ENCODE measurements around the gene TEX14.
"Not testable (repeated sequence)": the region's sequence is repeated elsewhere in the genome, so short reads cannot be mapped to it uniquely, and the experiment has no call there.

TEX14 gene

DNA sequence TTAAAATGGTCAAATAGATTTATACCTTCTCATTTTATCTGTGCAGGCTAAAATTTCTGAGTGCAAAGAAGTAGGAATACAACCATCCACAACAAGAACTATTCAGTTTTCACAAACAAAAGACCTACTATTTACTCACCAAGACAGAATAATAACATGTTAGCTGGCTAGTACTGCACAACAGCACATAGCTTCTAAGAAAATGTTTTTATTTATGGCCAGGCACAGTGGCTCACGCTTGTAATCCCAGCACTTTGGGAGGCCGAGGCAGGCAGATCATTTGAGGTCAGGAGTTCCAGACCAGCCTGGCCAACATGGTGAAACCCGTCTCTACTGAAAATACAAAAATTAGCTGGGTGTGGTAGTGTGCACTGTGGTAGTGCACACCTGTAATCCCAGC is 136.7 kb downstream of the TEX14 start:
- not testable (repeated sequence) for DNase-seq

DNA sequence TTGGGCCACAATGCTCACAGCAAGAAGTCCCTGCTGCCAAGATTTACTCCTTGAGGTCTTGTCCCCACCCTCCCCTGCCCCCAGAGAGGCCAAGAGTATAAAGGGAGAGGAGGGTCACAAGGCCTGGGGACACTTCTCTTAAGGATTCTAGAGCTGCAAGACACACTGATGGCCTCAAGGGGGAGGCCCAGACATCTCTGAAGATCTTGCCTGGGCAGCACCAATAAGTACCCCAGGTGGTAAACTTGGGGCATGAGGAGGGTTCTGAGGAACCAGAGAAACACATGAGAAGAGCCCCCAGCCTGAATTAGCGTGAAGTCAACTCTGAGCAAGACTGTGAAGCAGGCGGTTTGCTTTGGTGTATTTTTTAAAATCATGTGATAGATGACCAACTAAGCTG is 150.6 kb downstream of the TEX14 start:
- no peak for DNase-seq

DNA sequence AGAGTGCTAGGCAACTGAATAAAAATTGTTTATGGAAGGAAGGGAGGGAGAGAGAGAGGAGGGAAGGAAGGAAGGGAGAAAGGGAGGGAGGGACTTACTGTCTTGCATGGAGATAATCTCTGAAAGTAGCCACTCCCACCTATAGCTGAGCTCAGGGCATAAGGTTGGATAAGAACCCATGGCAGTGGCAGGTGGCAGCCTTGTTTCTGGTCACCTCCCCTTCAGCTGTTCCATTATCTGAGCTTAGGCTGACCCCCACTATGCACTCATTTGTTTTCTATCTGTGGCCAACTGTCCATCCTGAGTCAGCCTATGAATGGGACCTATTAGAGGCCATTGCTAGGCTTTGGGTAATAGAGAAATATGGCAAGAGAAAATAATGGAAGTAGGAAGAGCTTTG is 152.1 kb downstream of the TEX14 start:
- no peak for DNase-seq

DNA sequence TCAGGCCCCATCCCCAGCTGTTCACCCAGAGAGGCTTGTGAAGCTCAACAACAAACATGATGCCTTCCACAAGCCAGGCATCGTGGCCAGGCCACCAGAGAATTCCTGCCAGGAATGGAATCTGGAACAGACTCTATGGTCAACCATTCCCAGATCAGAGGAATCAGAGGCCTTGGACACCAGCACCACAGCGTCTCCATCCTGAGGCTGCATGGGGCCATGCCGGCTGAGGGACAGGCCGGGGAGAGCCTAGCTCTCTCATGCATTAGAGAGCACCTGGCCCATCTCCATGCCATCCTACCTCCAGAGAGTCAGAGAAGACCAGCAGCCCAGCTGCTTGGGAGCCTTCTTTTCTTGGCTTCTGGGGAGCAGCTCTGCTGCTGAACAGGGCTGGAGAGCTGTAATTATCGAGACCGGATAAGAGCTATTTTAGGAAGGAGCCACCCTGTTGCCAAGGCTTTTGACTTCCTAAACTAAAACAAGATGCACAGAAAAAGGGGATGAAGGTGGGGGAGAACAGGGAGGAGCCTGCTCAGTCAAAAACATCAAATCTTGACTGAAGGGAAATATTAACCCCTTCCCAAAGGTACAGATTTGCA is 152.9 kb downstream of the TEX14 start:
- no peak for DNase-seq

DNA sequence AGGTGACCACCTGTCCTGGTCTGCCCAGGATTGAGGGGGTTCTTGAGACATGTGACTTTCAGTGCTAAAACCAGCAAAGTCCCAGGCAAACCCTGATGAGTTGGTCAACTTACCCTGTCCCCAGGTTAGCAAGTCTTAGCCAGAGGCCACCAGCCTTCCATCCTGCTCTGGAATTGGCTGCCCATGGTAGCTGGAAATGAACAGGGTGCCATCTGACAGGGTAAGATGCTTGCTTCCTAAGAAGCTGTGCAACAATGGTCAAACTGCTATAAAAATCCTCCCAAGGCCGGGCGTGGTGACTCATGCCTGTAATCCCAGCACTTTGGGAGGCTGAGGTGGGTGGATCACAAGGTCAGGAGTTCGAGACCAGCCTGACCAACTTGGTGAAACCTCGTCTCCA is 154.6 kb downstream of the TEX14 start:
- no peak for DNase-seq

DNA sequence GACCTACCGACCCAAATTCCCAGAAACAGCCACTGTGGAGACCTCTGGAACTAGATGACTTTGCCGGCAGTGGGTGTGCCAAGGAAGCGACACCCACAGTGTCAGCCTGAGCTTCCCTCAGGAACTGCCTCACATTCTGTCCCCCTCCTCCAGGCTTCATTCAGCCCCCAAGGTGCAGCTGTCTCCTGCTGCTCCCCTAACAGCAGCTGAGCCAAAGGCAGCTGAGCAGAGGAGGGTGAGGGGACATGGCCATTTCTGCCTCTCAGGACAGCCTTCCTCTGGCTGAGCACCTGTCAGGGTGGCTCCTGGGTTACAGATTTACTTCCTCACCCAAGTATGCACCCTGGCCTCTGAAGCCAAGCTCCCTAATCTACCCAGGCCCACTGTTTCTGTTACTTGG is 155.3 kb downstream of the TEX14 start:
- DNase-seq, result no peak

DNA sequence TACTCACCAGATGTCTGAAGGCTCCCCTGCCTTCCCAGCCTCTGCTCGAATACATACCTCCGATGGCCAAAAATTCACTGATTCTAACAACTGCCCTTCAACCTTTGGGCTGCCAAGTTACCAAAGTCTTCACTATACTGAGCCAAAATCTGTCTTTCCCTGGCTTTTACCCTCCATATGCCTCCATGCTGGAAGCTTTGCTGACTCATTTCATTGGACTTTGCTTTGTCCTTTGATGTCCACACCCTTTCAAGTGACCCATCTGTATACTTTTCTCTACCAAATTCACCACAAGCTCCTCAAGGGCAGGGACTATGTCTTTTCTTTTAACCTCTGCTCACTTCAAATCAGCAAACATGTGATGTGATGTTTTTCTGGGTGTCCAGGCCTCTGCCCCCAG is 156.4 kb downstream of the TEX14 start:
- no peak for DNase-seq

DNA sequence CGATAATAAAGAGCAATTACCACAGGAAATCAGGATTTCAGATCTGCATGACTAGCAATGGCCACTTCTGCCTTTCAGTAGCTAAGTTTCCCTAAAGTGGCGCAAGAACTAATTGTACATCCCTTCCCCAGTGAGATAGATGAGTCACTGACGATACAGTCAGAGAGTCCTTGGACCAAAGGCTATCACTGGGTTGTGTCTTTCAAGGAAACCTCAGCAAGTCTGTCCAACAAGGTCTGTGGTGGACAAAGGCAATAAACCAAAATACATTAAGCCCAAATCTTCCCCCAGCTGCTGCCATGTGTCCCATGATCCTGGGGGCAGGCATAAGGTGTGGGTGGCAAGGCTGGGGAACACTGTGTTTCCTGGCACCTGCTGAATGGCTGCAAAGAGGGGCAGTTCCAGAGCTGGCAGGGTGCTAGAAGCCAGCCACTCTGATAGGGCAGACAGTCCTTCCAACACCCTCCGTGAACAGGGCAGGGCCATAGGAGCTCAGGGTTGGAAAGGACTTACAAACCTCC is 156.9 kb downstream of the TEX14 start:
- no peak for DNase-seq

DNA sequence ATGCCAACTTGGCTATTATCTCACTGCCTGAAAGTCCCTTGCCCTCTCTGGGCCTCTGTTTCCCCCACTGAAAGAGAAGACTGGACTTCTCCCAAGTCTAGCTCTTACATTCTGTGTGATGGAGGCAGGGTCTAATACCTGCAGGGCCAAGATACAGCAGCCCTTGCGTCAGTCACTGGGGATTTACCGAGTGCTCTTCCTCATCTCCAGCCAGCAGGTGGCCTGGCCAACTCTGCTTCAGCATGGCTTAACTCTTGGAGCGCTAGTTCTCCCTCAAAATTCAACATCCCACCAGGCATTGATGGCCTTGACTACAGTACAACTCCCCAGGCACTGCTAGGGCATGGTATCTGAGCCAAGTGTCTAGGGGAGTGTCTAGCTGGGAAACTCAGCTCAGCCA is 157.5 kb downstream of the TEX14 start:
- no peak for DNase-seq

DNA sequence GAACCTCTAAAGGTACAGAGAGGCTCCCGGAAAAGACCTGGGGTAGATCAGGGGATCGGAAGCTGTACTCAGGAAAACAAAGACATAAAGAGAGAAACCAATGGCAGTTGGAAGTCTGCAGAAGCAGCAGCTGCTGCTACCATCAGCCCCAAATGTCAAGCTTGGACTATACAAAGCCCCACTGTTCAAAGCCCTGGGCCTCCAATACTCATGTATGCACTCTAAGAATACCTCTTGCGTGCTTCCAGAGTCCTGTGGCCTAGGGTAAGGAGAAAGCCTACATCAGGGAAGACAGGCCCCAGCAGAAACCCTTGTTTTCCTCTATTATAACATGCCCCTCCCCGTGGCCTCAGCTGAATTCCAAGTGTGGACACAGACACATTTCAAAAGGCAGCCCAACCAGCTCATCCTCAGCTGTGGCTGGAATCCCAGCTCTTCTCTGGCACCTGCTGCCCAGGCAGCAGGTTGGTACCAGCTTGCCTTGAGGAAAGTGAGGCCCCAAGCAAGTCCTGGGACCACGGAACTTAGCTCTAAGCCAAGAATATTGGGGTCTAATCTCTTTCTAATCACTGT is 158.1 kb downstream of the TEX14 start:
- DNase-seq, result no peak

DNA sequence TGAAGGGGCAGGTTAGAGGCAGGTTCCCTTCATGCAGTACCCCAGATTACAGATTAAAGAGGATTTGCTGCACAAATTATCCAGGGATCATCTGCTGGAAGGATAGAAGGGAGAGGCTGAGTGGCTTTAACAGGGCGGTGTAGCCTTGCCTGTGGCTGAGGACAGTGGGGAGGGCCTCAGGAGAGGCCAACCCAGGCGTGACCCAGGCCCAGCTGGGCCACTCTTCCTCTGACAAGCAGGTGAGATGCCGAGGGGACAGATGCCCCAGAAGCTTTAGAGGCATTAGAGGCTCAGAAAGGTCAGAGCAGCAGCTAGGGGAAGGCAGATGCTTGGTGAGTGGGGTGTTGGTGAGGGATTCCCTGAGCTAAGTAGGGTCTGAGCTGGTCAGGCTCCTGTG is 159.3 kb downstream of the TEX14 start:
- no peak for DNase-seq

DNA sequence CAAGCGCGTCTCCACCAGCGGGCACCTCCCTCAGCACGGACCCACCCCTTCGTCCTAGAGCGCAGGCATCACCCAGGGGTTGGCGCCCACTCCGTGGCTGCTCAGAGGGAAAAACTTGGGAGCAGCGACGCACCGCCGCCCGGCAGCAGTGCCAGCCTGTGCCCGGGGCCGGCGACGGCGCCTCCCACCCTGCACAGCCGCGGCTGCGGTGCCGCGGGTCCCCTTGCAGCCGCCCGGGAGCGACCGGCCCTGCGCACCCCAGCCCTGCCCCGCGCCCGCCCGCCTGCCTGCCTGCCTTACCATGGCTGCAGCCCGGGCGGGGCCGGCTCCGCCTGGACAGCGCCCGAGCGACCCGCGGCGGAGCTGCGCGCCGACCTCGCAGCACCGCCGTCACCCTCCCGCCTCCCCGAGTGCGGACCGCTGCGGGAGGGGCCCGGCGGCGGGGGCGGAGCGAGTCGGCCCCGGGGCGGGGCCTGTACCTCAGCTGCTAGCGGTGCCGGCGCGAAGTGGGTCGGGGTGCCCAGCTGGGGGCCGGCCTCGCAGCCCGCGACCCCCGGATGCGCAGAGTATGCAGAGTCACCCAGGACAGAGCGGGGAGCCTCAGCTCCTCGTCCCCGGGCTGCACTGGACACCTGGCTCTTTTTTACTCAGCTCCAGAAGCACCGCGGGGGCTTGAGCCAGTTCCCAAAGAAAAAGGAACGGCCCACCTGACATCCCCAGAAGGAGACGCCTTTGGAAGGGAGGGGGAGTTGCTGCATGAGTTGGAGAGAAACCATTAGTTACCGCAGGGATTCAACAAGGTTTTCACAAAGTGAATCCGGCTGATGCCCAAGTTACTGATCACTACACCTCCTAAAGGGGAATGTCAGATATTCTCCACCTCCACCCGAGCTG is 159.9 kb downstream of the TEX14 start:
- DNase-seq, result peak; percentile 19

DNA sequence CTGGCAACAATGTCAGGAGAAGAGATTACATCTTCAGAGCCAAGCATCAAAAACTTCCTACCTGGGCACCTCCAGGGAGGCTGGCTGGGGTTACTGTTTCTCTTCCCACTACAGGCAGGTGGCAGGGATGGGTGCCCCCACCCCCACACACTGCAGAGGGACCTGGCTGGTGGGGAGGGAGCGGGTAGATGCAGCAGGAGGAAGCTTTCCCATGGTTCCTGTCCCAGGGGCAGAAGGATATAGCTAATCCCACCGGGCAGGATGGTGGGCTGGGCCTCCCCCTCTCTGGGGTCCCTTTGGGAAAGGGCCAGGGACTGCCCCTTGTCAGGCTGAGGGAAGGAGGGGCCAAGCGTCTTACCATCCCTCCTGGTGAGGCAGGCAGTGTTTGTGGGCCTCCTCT is 160.7 kb downstream of the TEX14 start:
- no peak for DNase-seq

DNA sequence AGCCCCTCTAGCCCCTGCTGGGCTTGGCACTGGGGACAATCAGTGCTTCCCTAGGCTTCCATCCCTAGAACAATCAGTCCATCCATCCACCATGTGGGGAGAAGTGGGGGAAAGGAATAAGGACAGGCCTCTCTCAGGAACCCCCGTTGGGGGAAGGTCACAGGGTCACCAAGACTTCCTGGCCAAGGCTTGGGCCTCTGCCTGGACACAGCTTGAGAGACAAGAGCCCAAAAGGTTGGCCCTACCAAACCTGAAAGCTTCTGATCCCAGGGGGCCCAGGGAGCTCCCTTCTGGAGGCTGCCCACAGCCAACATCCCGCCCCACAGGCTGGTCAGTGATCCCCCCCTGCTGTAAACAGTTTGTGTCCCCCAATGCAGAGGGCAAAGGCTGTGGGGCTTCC is 161.2 kb downstream of the TEX14 start:
- DNase-seq, result no peak

DNA sequence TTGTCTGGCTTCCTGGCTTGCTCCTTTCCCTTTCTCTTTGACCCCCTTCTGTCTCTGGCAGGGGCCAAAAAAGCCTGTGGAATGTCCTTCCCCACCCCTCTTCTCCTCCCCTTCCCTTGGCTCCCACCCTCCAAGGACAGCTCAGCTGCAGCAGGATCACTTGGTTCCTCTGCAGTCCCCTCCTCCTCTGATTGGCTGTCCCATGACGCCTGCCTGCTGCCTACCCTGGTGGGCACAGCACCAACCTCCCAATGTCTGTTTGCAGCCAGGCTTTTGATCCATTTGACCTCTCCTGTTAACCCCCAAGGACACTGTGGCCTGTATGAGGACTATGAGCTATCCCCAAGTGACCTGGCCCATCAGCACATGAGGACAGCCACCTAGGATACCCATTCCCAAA is 162.6 kb downstream of the TEX14 start:
- no peak for DNase-seq

DNA sequence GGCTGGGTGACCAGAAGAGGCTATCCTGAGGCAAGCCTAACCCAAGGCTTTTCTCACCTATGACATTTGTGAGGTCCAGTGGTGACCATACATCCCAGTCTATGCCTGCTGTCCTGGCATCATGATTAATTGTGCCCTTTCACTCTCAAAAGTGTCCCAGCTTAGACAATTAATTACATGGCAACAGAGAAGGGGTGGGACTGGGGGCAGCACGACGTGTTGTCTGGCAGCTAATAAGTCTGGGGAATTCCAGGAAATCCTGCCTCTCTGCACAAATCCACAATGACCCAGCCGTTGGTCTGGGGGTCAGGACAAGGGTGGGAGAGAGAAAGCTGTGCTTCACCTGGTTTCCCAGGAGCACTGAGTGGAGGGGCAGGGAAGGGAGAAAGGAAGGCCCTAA is 163.4 kb downstream of the TEX14 start:
- DNase-seq, result no peak

DNA sequence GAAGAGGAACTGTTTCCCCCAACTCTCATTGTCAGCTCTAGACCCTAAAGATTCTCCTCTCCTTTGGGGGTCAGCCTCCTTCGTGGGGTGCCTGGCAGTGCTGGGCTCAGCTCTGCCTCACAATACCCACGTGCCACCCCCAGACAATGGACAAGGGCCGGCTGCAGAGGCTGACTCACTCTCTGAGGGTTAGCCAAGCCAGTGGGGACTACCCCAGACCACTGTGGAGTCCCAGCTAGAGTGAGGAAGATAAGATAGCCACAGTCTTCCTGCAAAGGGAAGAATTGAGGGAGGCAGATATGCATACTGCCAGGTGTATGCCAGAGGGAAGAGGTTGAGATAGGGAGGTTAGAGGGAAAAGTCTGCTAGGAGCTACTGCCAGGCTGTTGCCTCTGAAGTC is 163.9 kb downstream of the TEX14 start:
- no peak for DNase-seq

DNA sequence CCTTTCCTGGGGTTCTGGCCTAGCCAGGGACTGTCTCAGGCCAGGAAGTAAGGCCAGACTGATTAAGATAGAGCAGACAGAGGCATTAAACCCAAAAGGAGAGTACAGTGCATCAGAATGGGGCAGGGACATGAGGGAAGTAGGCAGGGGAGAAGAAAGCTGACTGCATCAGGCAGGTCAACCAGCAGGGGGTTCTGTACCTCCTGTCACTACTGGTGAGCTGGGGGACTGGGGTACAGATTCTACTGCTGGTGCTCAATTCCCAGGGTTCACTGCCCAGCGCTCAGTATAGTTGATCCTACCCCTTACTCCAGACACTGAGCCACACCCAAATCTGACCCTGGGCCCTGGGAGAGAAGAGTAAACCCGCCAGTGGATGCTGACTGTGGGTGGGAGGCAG is 164.5 kb downstream of the TEX14 start:
- no peak for DNase-seq

DNA sequence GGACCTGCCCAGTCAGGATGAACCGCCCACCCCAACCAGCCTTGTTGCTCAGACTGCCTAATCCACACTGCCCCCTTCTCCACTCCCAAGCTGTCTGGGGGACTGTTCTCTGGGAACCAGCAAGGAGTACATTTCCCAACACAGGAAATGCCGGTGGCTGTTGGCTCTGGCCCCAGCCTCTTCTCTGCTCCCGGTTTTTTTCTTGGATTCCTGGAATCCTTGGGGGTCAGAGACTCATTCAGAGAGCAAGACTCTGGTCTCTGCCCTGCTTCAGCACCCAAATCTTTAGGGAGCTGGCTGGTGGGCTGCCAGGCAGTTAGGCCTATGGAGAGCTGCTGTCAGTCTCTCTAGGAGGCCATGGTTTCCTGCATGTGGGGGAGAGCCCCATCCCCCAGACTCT is 166.6 kb downstream of the TEX14 start:
- DNase-seq, result no peak

DNA sequence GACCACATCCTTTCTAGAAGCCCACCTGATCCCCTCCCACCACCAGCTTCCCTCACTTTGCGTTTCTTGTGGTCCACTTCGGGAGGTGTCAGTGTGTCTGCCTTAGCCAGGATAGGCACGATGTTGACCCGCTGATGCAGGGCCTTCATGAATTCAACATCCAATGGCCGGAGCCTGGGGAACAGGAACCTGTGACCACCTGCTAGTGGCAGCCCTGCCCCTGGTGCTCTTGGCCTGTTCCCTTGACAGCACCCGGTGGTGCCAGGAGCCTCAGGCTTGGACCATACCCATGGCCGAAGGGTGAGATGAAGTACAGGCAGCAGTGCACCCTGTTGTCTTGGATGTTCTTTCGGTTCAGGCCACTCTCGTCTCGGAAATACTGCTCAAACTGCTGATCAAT is 170.2 kb downstream of the TEX14 start:
- DNase-seq, result no peak

DNA sequence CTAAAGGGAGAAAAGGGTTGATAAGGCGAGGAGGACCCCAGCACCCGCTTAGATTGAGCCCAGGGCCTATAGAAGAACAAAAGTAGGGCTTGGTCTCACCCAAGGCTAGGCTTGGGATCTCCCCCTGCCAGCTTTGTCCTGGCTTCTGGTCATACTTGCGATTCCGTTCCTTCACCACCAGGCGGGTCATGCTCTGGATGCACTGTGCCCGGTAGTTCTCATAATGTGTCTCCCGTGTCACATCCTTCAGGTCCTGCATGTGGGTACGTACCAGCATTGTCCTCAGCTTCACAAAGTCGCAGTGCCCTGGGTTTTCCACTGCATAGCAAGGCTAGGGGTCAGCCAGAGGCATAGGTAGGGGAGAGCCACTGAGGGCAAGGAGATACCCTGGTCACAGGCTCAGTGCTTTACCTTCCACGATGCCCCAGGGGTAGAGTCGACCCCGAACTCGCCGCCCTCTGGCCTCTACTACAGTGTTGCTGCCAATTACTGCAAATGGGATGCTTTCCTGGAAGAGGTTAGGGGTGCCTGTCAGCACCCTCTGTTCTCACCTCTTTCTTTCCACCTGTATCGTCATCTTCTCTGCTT is 170.9 kb downstream of the TEX14 start:
- DNase-seq, result no peak

DNA sequence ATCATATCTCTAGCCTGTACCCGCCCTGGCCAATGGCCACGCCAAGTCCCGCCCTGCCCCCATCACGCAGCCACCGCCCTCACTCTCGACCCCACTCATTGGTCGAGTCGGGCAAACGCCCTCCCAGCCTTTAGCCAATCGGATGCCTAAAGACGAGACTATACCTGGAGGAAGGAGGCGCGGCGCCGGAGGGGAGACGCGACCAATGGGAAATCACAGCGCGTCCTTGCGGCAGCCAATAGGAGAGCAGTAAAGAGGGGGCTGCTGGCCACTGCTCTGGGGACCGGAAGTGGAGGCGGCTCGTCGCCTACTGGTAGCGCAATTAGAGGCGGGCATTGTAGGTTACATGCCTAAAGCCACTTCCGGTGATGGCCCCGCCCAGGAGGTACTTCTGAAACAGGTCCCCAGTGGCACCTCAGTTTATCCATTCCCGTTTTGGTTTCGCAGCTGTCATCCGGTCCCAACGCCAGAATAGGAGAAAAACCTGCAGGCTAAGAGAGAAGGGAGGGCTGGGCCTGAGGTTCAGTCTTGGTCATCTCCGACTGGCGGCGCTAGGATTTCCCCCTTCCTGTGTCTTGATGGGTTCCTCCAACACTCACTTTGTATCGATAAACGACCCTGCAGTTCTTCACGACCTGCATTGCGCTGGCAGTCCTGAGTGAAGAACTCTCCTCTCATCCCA is 173.8 kb downstream of the TEX14 start:
- DNase-seq, result peak; percentile 99

DNA sequence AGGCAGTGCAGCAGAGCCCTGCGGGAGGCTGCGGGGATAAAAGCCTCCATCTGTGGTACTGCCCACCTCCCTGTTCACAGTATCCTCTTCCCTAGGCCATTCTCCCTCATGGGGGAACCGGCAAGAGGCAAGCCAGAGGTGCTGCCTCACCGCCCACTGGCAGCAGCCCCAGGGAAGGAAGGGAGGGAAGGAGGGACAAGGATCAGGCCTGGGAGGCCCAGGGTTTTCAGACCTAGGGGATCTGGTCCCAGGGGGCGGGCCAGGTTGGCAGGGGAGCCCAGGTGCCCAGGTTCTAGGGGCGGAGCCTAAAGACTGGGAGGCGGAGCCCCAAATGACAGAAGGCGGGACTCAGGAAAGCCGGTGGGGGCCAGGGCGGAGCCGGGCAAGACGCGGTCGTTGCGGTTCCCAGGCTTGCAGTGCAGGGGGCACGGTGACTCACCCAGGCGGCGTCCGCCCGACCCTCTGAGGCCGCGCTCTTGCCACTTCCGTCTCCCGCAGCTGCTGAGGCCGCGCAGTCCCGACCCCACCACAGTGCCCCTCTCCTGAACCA is 174.4 kb downstream of the TEX14 start:
- no peak for DNase-seq

Measured in NCI-H748 treated with DMSO at 0.1 percent for 48 hours (cell line).